ENCODE data around the gene SPINK6.
A peak's percentile ranks its signal among the peaks of the same experiment; 100 is the strongest.

The SPINK6 gene

GRCh38 chr5:148172377-148172776, 30.5 kb upstream of the SPINK6 start:
- no peak for TF ChIP-seq CTCF (IDR thresholded peaks at IDR 0.05; ENCODE audit: control extremely low read depth, extremely low read depth, low read depth, missing control alignments)
- CTCF ChIA-PET = interaction anchor here (1.1 to 2.5 kb wide), 2 partner anchors 21 to 558 kb away, joined by 3 to 10 read pairs; no protein-coding TSS in a partner anchor
- POLR2A ChIA-PET = no interaction called here
- DNase-seq (ENCODE audit: extremely low spot score) = no peak

GRCh38 chr5:148176480-148176879, 26.4 kb upstream of the SPINK6 start:
- POLR2A ChIA-PET = no interaction called here
- CTCF ChIA-PET = interaction anchor here (0.6 to 1.6 kb wide), 4 partner anchors 11 to 556 kb away, joined by 3 read pairs; partner anchors contain the start of gene SPINK6
- TF ChIP-seq CTCF (IDR thresholded peaks at IDR 0.05; ENCODE audit: control extremely low read depth, extremely low read depth, low read depth, missing control alignments) = no peak
- no peak for DNase-seq (ENCODE audit: extremely low spot score)

- no peak for TF ChIP-seq CTCF (IDR thresholded peaks at IDR 0.05; ENCODE audit: control extremely low read depth, extremely low read depth, low read depth, missing control alignments)
- DNase-seq (ENCODE audit: extremely low spot score) = no peak
- CTCF ChIA-PET = interaction anchor here (1.2 to 1.6 kb wide), 3 partner anchors 11 to 555 kb away, joined by 3 read pairs; no protein-coding TSS in a partner anchor
- POLR2A ChIA-PET = no interaction called here
These were observed 25.6 kb upstream of the SPINK6 start for GRCh38 chr5:148177207-148177606.

- ChIA-PET CTCF (interaction anchor here (0.8 to 3.6 kb wide), 13 partner anchors 8 to 857 kb away, joined by 3 to 25 read pairs (median 4); no protein-coding TSS in a partner anchor), POLR2A (no interaction called here)
- peak; percentile 10 for DNase-seq (ENCODE audit: extremely low spot score)
- peak; percentile 57 for TF ChIP-seq CTCF (IDR thresholded peaks at IDR 0.05; ENCODE audit: control extremely low read depth, extremely low read depth, low read depth, missing control alignments)
These were observed 23.5 kb upstream of the SPINK6 start for GRCh38 chr5:148179234-148179824.

- ChIA-PET CTCF (interaction anchor here (1.4 to 1.5 kb wide), 3 partner anchors 13 to 544 kb away, joined by 3 to 6 read pairs (median 3); no protein-coding TSS in a partner anchor), POLR2A (no interaction called here)
- DNase-seq (ENCODE audit: extremely low spot score) = no peak
- TF ChIP-seq CTCF (IDR thresholded peaks at IDR 0.05; ENCODE audit: control extremely low read depth, extremely low read depth, low read depth, missing control alignments) = no peak
These were observed 16.4 kb upstream of the SPINK6 start for GRCh38 chr5:148186248-148187003.

GRCh38 chr5:148191010-148191409, 11.8 kb upstream of the SPINK6 start:
- POLR2A ChIA-PET = no interaction called here
- DNase-seq (ENCODE audit: extremely low spot score) = no peak
- CTCF ChIA-PET = no interaction called here
- TF ChIP-seq CTCF (IDR thresholded peaks at IDR 0.05; ENCODE audit: control extremely low read depth, extremely low read depth, low read depth, missing control alignments) = no peak
